ENCODE data around the gene PPP5C. TPM values are rescaled to one million over a fixed set of nuclear protein-coding genes. Genes with fewer than 3 reads are reported as not detected.

PPP5C gene
- total RNA-seq, 4 donors from 2014 or later = 70.5 to 132 (median 88.8) TPM

DNA sequence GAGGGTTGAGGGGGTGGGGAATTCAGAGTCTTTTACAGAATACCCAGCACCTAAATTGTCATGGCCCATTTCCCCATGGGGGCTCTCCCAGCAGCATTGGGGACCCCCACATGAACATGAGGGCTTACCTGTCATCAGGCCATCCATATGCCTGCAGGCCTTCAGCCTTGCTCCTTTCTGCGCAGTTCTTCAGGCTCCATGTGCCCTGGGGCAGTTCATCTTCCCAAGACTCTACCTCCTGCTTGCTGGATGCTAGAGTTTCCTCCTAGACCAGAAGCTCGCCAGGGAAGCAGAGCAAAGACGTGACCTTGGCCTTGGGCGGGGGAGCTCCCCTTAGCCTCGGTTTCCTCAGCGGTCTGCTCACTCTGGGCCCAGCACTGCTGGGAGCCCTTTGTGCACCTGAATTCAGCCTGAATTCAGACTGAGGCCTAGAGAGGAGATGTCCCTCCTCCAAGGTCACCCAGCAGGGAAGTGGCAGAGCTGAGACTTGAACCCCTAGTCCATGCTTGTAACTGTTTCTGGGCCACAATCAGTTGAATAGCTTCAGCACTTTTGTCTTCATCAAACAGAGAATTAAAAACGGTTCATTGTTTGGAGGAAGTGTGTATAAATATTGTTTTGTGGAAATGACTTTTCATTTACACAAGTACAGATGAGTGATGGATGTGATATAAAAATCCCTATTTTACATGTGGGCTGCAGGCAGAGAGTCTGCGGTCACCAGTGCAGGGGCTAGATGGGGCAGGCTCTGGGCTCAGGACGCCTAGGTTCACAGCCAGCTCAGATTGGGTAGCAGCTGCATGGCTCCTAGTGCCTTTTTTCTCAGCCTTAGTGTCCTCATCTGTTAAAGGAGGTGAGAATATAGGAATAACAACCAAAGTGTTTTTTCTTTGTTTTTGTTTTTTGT is 9.5 kb downstream of the PPP5C start:
- DNase-seq (ENCODE audit: low spot score in 2 of 2) = no peak
- peaks cover 0 to 16% (median 5%) of the 10 kb centered on the region in 4 donors for H3K4me1 ChIP-seq
- 83 to 89% methylated on average over 9 of the region's 9 CpGs for WGBS, 2 donors
- TF ChIP-seq POLR2A (IDR thresholded peaks at IDR 0.05) = no peak
- TF ChIP-seq, protein P1, sequence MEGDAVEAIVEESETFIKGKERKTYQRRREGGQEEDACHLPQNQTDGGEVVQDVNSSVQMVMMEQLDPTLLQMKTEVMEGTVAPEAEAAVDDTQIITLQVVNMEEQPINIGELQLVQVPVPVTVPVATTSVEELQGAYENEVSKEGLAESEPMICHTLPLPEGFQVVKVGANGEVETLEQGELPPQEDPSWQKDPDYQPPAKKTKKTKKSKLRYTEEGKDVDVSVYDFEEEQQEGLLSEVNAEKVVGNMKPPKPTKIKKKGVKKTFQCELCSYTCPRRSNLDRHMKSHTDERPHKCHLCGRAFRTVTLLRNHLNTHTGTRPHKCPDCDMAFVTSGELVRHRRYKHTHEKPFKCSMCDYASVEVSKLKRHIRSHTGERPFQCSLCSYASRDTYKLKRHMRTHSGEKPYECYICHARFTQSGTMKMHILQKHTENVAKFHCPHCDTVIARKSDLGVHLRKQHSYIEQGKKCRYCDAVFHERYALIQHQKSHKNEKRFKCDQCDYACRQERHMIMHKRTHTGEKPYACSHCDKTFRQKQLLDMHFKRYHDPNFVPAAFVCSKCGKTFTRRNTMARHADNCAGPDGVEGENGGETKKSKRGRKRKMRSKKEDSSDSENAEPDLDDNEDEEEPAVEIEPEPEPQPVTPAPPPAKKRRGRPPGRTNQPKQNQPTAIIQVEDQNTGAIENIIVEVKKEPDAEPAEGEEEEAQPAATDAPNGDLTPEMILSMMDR (IDR thresholded peaks at IDR 0.05) = no peak
- no peak for TF ChIP-seq EP300 (IDR thresholded peaks at IDR 0.05)
- H3K36me3 ChIP-seq = peaks cover 5 to 54% (median 27%) of the 10 kb centered on the region in 3 donors
- no peaks in the 10 kb centered on the region for H3K27me3 ChIP-seq
- H3K9me3 ChIP-seq = no peaks in the 10 kb centered on the region
- no peak overlapping the region for H3K4me3 ChIP-seq
- no peak overlapping the region for H3K27ac ChIP-seq

DNA sequence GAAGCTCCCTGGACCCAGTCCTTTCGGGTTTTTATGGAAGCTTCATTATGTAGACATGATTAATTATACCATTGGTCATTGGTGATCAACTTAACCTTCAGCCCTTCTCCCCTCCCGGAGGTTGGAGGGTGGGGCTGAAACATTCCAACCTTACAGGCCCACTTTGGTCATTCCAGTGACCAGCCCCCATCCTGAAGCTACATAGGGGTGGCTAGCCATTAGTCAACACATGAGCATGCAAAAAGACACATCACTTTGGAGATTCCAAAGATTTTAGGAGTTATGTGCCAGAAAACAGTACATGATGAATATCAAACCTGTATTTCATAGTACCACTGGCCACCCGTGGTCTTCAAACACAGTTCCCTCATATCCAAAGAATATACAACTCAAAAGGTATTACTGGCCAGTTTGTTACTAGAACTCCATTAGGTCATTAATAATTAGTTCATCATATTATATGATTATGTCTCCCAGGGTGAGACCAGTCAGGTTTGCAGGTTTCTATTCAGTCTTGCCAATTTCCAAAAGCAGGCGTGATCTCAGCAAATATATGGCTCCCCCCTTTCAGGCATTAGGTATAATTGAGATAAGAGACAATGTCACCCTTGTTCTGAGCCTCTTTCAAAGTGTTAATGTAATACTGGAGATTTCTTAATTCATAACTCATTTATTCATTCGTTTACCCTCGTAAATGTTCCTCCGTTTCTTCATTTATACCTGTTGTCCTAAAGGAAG is 11.1 kb downstream of the PPP5C start:
- peaks cover 0 to 6% (median 0%) of the 10 kb centered on the region in 4 donors for H3K4me1 ChIP-seq
- H3K27ac ChIP-seq = no peak overlapping the region
- H3K27me3 ChIP-seq = no peaks in the 10 kb centered on the region
- DNase-seq (ENCODE audit: low spot score in 2 of 2) = no peak
- H3K36me3 ChIP-seq = peaks cover 5 to 50% (median 27%) of the 10 kb centered on the region in 3 donors
- no peaks in the 10 kb centered on the region for H3K9me3 ChIP-seq
- TF ChIP-seq EP300 (IDR thresholded peaks at IDR 0.05) (no peak), POLR2A (IDR thresholded peaks at IDR 0.05) (no peak)
- TF ChIP-seq, protein P1 (IDR thresholded peaks at IDR 0.05) = no peak
- WGBS, 2 donors = 70 to 80% methylated on average over 7 of the region's 7 CpGs
- H3K4me3 ChIP-seq = no peak overlapping the region

DNA sequence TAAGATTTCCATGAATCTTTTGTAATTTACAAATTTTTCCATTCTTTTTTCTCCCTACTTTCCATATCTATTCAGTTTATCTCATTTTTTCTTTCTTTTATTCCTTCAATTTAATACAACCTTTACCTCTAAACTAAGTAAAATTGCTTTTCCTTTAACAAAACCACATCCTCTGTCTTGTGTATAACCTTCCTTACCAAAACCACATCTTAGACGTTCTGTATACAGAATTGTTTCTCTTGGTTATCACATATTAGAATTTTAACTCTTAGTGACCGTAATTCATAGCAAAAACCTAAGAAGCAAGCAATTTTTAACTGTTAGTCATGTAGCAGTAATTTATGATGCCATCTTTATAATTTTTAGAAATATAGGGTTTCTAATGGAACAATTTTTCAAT is 15.0 kb downstream of the PPP5C start:
- Histone ChIP-seq H3K9me3 (no peaks in the 10 kb centered on the region), H3K4me3 (no peak overlapping the region), H3K27ac (no peak overlapping the region), H3K27me3 (no peaks in the 10 kb centered on the region), H3K36me3 (peaks cover 0 to 45% (median 0%) of the 10 kb centered on the region in 3 donors), H3K4me1 (no peaks in the 10 kb centered on the region)
- no peak for DNase-seq (ENCODE audit: low spot score in 2 of 2)
- 54 to 55% methylated on average over 2 of the region's 2 CpGs for WGBS, 2 donors
- no peak for TF ChIP-seq EP300 (IDR thresholded peaks at IDR 0.05)
- TF ChIP-seq, protein P1 (IDR thresholded peaks at IDR 0.05) = no peak

DNA sequence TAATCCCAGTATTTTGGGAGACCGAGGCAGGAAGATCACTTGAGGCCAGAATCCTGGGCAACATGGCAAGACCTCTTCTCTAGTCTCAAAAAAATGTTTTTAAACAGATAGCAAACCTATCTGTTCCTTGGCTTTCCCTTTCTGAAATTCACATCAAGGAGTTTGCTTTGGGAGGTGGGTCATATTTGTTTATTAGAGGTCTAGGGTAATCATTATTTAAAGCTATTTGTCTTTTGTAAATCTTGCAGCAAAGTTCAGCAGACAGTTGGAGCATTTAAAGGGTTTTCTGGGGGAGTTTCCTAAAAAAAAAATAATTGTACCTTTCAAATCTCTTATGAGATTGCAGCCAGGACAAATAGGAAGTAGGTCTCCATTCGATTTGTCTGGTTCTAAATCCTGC is 17.5 kb downstream of the PPP5C start:
- no peak overlapping the region for H3K27ac ChIP-seq
- WGBS, 2 donors = 89 to 96% methylated on average over 2 of the region's 2 CpGs
- H3K9me3 ChIP-seq = no peaks in the 10 kb centered on the region
- DNase-seq (ENCODE audit: low spot score in 2 of 2) = no peak
- no peaks in the 10 kb centered on the region for H3K4me1 ChIP-seq
- peaks cover 0 to 58% (median 0%) of the 10 kb centered on the region in 3 donors for H3K36me3 ChIP-seq
- no peaks in the 10 kb centered on the region for H3K27me3 ChIP-seq
- TF ChIP-seq EP300 (IDR thresholded peaks at IDR 0.05) = no peak
- TF ChIP-seq, protein P1 (IDR thresholded peaks at IDR 0.05) = no peak
- no peak for TF ChIP-seq POLR2A (IDR thresholded peaks at IDR 0.05)
- no peak overlapping the region for H3K4me3 ChIP-seq

DNA sequence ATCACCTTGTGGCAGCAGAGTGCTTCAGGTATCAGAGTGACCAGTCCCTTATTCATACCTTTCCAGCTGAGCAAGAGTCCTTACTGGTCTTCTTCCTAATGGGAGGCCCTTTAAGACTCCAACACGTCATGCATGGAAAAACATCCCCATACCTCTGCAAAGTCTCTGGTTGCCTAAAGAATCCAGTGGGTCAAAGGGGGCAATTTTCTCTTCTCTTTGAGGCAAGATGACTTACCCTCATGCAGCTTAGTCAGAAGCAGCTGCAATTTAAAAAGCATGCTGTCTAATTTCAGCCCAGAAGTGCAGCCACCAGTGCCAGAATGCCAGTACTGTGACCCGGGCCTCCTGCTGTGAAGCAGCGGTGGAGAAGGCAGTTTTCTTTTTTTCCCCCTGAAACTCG is 18.7 kb downstream of the PPP5C start:
- DNase-seq (ENCODE audit: low spot score in 2 of 2) = no peak
- H3K4me3 ChIP-seq = no peak overlapping the region
- peaks cover 0 to 63% (median 0%) of the 10 kb centered on the region in 3 donors for H3K36me3 ChIP-seq
- H3K4me1 ChIP-seq = no peaks in the 10 kb centered on the region
- no peak overlapping the region for H3K27ac ChIP-seq
- no peaks in the 10 kb centered on the region for H3K27me3 ChIP-seq
- WGBS, 2 donors = 76 to 82% methylated on average over 4 of the region's 4 CpGs
- TF ChIP-seq, protein P1 (IDR thresholded peaks at IDR 0.05) = no peak
- TF ChIP-seq EP300 (IDR thresholded peaks at IDR 0.05) = no peak
- TF ChIP-seq POLR2A (IDR thresholded peaks at IDR 0.05) = no peak
- H3K9me3 ChIP-seq = no peaks in the 10 kb centered on the region

All from tibial nerve (tissue), 4 donors.